NCI-H82 treated with DMSO at 0.1 percent for 48 hours (cell line): ENCODE results near the gene SGK1.
A peak's percentile ranks its signal among the peaks of the same experiment; 100 is the strongest.
"Not testable (repeated sequence)": the region's sequence is repeated elsewhere in the genome, so short reads cannot be mapped to it uniquely, and the experiment has no call there.

ENCODE experiments used
- DNase-seq: peaks from one replicate; lab custom pipeline; 2025; ENCODE audit not compliant: unreplicated experiment; lab: John Stamatoyannopoulos, UW

SGK1 gene

DNA sequence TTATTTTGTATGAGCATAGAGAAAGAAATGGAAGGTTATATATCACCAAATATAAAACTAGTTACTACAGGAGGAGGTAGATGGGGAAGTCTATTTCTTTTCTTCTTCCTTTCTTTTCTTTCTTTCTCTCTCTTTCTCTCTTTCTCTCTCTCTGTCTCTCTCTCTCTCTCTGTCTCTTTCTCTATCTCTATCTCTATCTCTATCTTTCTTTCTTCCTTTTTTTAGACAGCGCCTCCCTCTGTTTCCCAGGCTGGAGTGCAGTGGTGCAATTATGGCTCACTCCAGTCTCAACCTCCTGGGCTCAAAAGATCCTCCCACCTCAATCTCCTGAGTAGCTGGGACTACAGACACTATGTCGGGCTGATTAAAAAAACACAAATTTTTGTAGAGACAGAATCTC lies 10.2 kb upstream of the SGK1 start:
- no peak for DNase-seq

DNA sequence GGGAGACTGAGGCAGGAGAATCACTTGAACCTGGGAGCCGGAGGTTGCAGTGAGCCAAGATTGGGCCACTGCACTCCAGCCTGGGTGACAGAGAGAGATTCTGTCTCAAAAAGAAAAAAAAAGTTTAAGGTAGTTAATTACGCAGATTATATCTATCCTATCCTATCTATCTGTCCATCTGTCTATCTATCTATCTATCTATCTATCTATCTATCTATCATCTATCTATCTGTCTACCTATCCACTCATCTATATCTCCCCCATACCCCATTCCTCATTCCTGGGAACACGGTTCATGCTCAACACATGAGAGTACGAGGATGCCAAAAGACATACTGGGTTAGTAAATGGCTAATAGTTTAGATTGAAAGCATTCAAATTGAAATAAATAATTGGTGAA lies 8.3 kb upstream of the SGK1 start:
- DNase-seq, result not testable (repeated sequence)

- no peak for DNase-seq
Measured at GRCh38 chr6:134324766-134325165, 6.9 kb upstream of the SGK1 start.

DNA sequence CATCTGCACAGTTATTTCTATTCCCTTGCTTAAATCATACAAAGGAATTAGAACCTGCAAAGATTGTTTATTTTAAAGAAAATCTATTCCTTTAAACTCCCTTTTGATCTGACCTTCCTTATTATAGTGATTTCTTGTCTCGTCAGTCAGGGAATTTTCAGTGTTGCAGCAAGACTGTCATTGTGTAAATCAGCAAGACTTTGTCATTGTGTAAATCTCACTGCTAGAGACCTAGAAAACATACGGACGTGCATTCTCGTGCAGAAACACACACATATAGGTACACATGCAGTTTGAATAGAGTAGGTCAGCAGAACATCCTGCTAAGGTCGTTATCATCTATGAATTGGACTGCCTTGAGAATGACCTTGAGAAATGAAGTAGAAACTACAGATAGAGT lies 6.2 kb upstream of the SGK1 start:
- DNase-seq, result no peak

DNA sequence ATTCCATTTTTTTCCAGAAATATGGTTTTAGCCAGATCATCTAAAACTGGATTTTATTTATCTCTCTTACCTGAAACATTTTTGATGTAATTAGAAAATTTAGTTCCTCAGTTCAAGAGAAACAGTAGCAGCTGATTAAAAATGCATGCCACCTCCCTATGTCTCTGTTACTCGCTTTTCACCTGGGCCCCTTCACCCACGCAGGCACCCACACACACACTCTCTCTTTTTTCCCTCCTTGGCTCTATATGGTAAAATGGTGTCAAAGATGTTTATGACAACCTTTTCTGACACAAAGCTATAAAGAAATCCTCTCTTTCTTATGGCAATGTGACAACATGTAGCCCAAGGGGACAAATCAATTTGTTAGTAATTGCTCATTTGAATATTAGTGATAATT lies 5.8 kb upstream of the SGK1 start:
- no peak for DNase-seq

DNA sequence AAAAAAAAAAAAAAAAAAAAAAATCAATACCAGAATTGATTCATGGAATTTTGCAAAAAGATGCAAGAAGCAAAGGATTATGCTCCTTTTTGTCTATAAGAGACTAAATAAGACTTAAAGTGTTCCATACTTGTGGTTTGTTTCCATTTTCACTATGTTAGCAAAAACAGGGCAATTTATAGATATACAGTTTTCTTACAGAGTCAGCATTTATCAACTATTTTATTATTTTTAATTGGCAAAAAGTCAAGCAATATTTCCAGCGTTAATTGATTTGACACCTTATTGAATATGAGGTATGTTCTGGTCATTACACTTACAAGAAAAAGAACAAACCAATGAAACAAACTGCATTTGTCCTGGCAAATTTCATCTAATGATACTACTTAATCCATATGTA lies 5.4 kb upstream of the SGK1 start:
- no peak for DNase-seq

GRCh38 chr6:134322216-134322615 lies 4.3 kb upstream of the SGK1 start:
- DNase-seq, result no peak

GRCh38 chr6:134321246-134321645 lies 3.3 kb upstream of the SGK1 start:
- DNase-seq, result no peak

DNA sequence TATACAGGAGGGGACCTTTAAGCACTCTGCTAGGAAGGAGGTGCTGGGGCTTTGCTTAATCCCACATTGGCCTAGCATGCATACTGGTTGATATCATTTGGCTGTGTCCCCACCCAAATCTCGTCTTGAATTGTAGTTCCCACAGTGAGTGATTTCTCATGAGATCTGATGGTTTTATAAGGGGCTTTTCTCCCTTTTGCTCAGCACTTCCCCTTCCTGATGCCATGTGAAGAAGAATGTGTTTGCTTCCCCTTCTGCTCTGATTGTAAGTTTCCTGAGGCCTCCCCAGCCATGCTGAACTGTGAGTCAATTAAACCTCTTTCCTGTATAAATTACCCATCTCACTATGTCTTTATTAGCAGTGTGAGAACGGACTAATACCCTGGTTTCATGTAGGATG lies 1.8 kb upstream of the SGK1 start:
- not testable (repeated sequence) for DNase-seq

GRCh38 chr6:134318974-134319281 lies 1.0 kb upstream of the SGK1 start:
- no peak for DNase-seq

- DNase-seq, result no peak
Measured at GRCh38 chr6:134318236-134318973, 493 bp upstream of the SGK1 start.

- no peak for DNase-seq
Measured at GRCh38 chr6:134316733-134317431, 1.0 kb downstream of the SGK1 start.

DNA sequence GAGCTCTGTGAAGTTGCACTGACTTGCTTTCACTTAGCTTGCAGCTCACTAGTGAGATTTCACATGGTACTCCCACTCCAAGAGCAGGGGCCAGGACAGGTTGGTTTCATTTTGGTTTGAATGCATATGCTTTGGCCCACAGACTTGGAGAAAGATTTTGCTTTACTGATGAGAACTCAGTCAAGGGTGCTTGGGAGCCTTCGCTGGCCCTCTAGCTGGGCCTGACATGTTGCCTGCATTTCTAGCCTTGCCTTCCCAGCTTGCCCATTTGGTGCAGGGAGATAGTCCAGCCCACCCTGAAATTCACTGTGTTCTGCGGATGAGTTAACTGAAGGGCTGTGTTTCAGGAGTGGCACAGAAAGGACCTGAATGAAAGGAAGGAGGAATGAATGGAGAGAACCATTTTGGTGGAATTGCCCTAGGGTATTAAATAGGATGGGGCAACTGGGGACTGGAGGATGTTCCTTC lies 1.9 kb downstream of the SGK1 start:
- no peak for DNase-seq

- no peak for DNase-seq
Measured at GRCh38 chr6:134315189-134315588, 2.7 kb downstream of the SGK1 start.

- peak; percentile 16 for DNase-seq
Measured at GRCh38 chr6:134314006-134314821, 3.7 kb downstream of the SGK1 start.

DNA sequence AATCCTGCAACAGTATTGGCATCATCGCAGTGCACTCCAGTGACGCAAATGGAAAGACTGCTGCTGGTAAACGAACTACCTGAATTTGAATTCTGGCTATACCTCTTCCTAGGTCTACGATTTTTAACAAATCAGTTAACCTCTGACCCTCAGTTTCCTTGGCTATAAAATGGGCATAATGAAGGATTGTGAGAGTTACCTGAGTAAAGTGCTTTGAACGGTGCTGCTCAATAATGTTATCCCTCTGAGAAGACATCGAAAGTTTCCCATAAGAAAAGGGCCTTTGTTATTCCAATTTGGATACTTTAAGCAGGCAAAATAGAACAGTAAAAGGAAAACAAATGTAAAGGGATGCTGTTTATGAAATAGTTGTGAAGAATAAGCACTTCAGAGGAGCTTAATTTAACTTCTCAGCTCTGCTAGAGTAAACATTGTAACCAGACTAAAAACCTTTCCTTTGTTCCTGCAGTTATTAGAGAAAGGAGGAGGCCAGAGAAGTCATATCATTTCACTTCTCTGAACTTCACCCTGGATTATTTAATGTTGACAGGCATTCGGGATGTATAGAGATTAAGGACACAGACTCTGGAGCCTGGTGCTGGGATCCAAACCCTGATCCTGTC lies 5.8 kb downstream of the SGK1 start:
- no peak for DNase-seq

DNA sequence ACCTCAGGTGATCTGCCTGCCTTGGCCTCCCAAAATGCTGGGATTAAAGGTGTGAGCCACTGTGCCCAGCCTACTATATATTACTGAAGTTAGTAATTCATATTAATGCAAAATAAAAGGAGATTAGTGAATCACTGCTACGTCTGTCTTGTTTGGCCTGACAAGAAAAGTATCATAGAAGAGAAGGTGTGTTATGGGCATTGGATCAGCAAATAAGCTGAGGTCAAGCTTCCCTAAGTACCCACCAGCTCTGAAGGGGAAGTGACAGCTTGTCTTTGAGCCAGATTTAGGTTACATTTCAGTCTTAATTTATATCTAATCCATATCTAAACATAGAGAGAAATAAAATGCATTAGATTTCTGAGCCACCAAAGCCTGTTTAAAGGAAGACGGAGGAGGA lies 7.1 kb downstream of the SGK1 start:
- peak; percentile 36 for DNase-seq

DNA sequence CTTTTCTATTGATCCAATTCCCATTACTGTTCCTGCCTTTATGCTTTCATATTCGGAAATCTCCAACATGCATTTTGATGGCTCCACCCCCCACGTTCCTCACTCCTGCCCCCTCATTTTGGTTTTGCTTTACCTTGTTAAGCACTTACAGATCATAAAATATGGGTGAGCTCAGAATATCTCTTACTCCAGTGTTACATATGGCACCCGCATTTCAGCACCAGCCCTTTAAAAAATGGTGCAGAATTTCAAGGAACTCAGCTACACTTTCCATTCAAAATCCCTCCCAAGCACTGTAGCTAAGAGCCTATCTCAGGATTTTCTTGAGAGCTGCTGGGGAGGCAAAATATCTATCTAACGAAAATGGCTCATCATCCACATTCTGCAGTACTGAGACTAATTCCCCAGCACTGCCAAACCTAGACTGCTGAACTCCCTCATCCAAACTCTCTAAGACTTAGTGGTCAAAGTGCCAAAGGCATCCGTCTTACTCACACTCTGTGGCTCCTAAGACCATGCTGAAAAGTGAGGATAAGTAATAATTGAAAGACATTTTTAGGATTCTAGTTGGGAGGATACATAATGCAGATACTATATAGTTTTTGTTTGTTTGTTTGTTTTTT lies 7.8 kb downstream of the SGK1 start:
- DNase-seq, result no peak

- DNase-seq, result no peak
Measured at GRCh38 chr6:134309227-134309626, 8.7 kb downstream of the SGK1 start.

DNA sequence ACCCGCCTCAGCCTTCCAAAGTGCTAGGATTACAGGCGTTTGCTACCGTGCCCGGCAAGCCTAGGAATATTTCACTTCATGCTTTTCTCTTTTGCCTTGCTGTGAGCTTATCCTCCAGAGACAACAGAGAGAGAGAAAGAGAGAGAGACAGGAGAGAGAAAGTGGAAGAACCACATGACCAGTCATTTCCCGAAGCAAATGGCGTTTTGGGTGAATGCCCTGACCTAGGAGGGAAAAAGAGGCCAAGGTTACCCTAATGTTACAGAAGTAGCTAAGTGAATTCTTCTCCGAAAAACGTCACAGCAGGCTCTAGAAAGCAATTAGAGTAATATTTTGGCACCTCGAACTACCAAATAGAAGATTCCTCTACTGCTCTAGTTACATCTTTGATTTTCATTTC lies 9.1 kb downstream of the SGK1 start:
- no peak for DNase-seq

DNA sequence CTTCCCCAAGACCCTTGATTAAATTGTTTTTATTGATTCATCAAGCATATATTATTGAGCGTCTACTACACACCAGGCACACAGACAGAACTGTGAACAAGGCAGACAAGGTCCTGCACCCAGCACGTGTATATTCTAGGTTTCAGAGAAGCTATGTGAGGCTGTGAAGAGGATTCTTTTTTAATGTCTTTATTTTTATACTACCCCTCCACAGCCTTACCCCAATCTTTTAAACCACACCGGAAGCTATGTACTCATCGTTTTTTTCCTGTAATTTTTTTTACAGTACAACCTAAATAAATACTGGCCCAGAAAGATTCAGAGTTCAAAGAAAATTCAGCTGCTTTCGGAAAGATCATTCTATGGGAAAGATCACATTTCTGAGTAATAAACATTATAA lies 10.0 kb downstream of the SGK1 start:
- DNase-seq, result no peak
